Mesodermal cell (in vitro differentiated cells): Measurements from ENCODE around the gene RPS6KB1.
"Not testable (repeated sequence)": the region's sequence is repeated elsewhere in the genome, so short reads cannot be mapped to it uniquely, and the experiment has no call there.

Experiments used
- H3K27ac ChIP-seq: 2 replicates; pipeline ENCODE4 v1.7.0; 2013; ENCODE audit warnings: mild to moderate bottlenecking, low read depth, low read length, moderate library complexity; ENCODE audit not compliant: severe bottlenecking
- H3K36me3 ChIP-seq: 2 replicates; pipeline ENCODE4 v1.7.1; 2013; ENCODE audit warnings: mild to moderate bottlenecking, low read length, moderate library complexity; ENCODE audit not compliant: control insufficient read depth, insufficient read depth
- H3K4me1 ChIP-seq: one replicate; pipeline ENCODE4 v1.7.1; 2013; ENCODE audit warnings: mild to moderate bottlenecking, low read length; ENCODE audit not compliant: insufficient read depth, control insufficient read depth, poor library complexity, severe bottlenecking
- H3K4me3 ChIP-seq: 2 replicates; pipeline ENCODE4 v1.7.0; 2013; ENCODE audit warnings: low read length, control low read depth, mild to moderate bottlenecking; ENCODE audit not compliant: insufficient read depth, poor library complexity, severe bottlenecking; ENCODE audit errors: extremely low read depth
- H3K9me3 ChIP-seq: 2 replicates; pipeline ENCODE4 v1.7.1; 2013; ENCODE audit warnings: mild to moderate bottlenecking, low read length, moderate library complexity; ENCODE audit not compliant: control insufficient read depth
- WGBS, 2 experiments: methylation state at CpG; one replicate each; pipeline ENCODE4 v1.1.5; 2013; ENCODE audit warnings: missing lambda C conversion rate in 2 of 2; ENCODE audit not compliant: insufficient coverage in 2 of 2; 5-methylcytosine and 5-hydroxymethylcytosine counted together

RPS6KB1 gene

DNA sequence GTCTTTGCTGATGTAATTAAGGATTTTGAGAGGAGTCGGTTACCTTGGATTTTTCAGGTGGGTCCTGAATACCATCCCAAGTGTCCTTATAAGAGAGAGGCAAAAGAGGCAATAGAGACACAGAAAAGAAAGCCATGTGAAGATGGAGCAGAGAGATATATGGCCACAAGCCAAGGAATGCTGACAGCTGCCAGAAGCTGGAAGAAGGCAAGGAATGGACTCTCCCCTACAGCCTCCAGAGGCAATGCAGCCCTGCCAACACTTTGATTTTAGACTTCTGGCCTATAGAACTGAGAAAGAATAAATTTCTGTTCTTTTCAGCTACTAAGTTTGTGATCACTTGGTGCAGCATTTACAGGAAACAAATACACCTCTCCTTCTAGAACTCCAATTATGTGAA lies 79.9 kb downstream of the RPS6KB1 start:
- Histone ChIP-seq H3K36me3 (no peaks in the 10 kb centered on the region), H3K9me3 (no peaks in the 10 kb centered on the region), H3K4me1 (no peaks in the 10 kb centered on the region), H3K27ac (no peak overlapping the region), H3K4me3 (no peak overlapping the region)
- WGBS, 2 experiments, result 86 to 100% methylated on average over 1 of the region's 1 CpG

DNA sequence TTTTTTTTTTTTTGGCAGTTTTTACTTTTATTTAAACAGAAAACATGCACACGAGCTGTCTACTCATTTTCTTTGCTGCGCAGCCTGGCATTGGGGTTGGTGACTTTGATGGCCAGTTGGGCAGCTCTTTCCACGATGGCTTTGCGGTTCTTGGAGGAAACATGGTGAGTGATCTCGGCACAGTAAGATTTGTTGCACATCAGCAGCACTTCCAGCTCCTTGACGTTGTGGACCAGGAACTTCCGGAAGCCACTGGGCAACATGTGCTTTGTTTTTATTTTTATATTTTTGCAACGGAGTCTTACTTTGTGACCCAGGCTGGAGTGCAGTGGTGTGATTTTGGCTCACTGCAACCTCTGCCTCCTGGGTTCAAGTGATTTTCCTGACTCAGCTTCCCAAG lies 80.6 kb downstream of the RPS6KB1 start:
- H3K4me1 ChIP-seq, H3K36me3 ChIP-seq, H3K27ac ChIP-seq, H3K4me3 ChIP-seq, H3K9me3 ChIP-seq: not testable (repeated sequence)
- WGBS, 2 experiments, result 93 to 94% methylated on average over 5 to 8 of the region's 8 CpGs

DNA sequence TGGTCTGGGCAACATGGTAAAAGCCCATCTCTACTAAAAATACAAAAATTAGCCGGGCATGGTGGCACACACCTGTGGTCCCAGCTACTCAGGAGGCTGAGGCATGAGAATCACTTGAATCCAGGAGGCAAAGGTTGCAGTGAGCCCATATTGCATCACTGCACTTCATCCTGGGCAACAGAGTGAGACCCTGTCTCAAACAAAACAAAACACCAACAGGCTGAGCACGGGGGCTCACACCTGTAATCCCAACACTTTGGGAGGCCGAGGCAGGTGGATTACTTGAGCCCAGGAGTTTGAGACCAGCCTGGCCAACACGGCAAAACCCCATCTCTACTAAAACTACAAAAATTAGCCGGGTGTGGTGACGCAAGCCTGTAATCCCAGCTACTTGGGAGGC lies 82.2 kb downstream of the RPS6KB1 start:
- H3K9me3 ChIP-seq, H3K4me3 ChIP-seq, H3K36me3 ChIP-seq, H3K4me1 ChIP-seq, H3K27ac ChIP-seq: not testable (repeated sequence)
- WGBS, 2 experiments, result 78 to 90% methylated on average over 2 to 3 of the region's 6 CpGs

- not testable (repeated sequence) for H3K4me1 ChIP-seq, H3K36me3 ChIP-seq, H3K27ac ChIP-seq, H3K4me3 ChIP-seq, H3K9me3 ChIP-seq
- WGBS, 2 experiments, result 100% methylated on average over 2 of the region's 3 CpGs; no CpG with 5 or more reads in 1 of the 2 experiments
Observed at GRCh38 chr17:59996608-59997007, 103.7 kb downstream of the RPS6KB1 start.
